22Rv1 (cell line): ENCODE measurements around the gene CDKN1B.

Source experiments
- ZFX ChIP-seq: fragments of 450-650 bp; IDR thresholded peaks from 2 replicates; pipeline ENCODE4 v1.6.1; 2017; ENCODE audit warnings: antibody characterized with exemption, borderline replicate concordance
- TF ChIP-seq, protein P1 (sequence below): fragments of 450-650 bp; IDR thresholded peaks from 2 replicates; pipeline ENCODE4 v1.5.1; 2017; ENCODE audit warnings: mild to moderate bottlenecking

DNA sequence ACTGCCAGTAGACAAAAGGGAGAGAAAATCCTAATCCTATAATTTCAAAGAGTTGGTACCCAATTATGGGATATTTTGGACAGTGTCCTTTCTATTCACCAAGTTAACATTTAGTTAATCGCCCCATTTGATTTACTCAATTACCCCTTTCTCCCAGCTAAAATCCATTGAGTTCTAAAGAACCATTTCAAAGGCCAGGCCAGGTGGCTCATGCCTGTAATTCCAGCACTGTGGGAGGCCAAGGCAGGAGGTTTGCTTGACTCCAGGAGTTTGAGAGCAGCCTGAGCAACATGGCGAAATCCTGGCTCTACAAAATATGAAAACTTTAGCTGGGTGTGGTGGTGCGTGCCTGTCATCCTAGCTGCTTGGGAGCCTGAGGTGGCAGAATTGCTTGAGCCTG lies 15.7 kb upstream of the CDKN1B start:
- TF ChIP-seq, protein P1, sequence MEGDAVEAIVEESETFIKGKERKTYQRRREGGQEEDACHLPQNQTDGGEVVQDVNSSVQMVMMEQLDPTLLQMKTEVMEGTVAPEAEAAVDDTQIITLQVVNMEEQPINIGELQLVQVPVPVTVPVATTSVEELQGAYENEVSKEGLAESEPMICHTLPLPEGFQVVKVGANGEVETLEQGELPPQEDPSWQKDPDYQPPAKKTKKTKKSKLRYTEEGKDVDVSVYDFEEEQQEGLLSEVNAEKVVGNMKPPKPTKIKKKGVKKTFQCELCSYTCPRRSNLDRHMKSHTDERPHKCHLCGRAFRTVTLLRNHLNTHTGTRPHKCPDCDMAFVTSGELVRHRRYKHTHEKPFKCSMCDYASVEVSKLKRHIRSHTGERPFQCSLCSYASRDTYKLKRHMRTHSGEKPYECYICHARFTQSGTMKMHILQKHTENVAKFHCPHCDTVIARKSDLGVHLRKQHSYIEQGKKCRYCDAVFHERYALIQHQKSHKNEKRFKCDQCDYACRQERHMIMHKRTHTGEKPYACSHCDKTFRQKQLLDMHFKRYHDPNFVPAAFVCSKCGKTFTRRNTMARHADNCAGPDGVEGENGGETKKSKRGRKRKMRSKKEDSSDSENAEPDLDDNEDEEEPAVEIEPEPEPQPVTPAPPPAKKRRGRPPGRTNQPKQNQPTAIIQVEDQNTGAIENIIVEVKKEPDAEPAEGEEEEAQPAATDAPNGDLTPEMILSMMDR: no peak
- TF ChIP-seq ZFX: no peak
